ENCODE measurements around the gene PLD4. TPM values are rescaled to one million over a fixed set of nuclear protein-coding genes. Genes with fewer than 3 reads are reported as not detected.

PLD4 gene
- total RNA-seq, 6 experiments from 2014 or later: 0.12 to 0.49 (median 0.33) TPM; not detected in 2

DNA sequence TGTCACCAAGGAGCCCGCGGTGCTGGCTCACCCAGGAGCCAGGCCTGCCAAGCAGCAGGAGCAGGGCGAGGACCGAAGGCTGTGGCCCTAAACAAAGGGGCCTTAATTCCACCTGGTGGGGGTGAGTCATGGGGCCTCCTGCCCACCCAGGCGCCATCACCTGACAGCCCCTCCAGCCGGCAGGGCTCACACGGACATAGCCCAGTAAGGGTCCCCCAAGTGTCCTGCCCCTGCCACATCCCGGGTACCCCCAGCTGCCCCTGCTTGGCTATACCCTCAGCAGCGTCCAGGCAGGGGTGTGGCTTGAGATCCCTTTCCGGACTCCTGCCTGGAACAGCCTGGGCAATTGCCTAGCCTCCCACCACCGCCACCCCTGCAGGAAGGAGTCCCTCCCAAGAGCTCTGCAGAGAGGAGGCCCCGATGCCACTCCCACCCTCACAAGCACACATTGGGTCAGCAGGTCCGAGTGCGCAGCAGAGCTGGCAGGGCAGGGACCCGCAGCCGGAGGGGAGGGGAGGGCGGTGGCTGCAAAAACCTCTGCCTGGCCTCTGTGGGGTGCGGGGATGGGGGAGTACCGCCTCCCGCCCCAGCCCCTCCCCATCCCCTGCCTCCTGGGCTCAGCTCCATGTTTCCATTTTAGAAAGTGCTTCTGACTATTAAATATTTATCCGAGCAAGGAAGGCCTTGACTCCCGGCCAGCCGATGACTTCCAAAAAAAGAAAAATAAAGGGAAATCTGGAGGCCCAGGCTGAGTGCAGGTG lies 48.9 kb downstream of the PLD4 start:
- Histone ChIP-seq H3K27ac (no peak overlapping the region), H3K27me3 (no peaks in the 10 kb centered on the region), H3K36me3 (no peaks in the 10 kb centered on the region), H3K4me1 (peaks cover 0 to 23% (median 1%) of the 10 kb centered on the region in 4 donors), H3K9me3 (no peaks in the 10 kb centered on the region), H3K4me3 (no peak overlapping the region)
- WGBS (ENCODE audit: insufficient coverage, low coverage, low lambda C conversion rate, missing lambda C conversion rate): 25% methylated on average over 3 of the region's 23 CpGs
- ATAC-seq (no peak), DNase-seq (peak; percentile 37 to 56 (median 40))
- TF ChIP-seq, protein P1, sequence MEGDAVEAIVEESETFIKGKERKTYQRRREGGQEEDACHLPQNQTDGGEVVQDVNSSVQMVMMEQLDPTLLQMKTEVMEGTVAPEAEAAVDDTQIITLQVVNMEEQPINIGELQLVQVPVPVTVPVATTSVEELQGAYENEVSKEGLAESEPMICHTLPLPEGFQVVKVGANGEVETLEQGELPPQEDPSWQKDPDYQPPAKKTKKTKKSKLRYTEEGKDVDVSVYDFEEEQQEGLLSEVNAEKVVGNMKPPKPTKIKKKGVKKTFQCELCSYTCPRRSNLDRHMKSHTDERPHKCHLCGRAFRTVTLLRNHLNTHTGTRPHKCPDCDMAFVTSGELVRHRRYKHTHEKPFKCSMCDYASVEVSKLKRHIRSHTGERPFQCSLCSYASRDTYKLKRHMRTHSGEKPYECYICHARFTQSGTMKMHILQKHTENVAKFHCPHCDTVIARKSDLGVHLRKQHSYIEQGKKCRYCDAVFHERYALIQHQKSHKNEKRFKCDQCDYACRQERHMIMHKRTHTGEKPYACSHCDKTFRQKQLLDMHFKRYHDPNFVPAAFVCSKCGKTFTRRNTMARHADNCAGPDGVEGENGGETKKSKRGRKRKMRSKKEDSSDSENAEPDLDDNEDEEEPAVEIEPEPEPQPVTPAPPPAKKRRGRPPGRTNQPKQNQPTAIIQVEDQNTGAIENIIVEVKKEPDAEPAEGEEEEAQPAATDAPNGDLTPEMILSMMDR (IDR thresholded peaks at IDR 0.05): no peak
- TF ChIP-seq POLR2A (IDR thresholded peaks at IDR 0.05): no peak
- intact Hi-C loops (cut with DNase I): no loop called here

DNA sequence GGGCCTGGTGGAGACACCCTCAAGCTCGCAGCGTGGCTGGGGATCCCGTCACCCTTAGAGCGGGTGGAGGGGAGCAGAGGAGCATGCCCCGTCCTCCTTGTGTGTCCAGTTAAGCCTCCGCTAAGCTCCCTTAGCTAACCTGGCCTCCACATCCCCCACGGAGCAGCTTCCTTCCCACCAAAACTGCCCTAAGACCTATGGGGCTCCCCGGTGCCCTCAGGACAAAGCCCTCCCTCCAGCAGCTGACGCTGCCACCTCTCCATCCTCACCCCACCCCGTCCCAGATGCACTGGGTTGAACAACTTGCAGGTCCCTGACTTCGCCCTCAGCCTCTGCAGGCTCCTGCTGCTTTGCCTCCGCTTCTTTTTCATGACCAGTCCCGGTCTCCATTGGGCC lies 49.5 kb downstream of the PLD4 start:
- Histone ChIP-seq H3K27ac (no peak overlapping the region), H3K4me1 (peaks cover 0 to 23% (median 1%) of the 10 kb centered on the region in 4 donors), H3K27me3 (no peaks in the 10 kb centered on the region), H3K9me3 (no peaks in the 10 kb centered on the region), H3K4me3 (no peak overlapping the region), H3K36me3 (no peaks in the 10 kb centered on the region)
- WGBS (ENCODE audit: insufficient coverage, low coverage, low lambda C conversion rate, missing lambda C conversion rate): 81% methylated on average over 5 of the region's 13 CpGs
- intact Hi-C loops (cut with DNase I): no loop called here
- TF ChIP-seq, protein P1 (IDR thresholded peaks at IDR 0.05): no peak
- TF ChIP-seq POLR2A (IDR thresholded peaks at IDR 0.05): no peak
- ATAC-seq (no peak), DNase-seq (peak in 2 of 3 donors; percentile 13 to 37)

DNA sequence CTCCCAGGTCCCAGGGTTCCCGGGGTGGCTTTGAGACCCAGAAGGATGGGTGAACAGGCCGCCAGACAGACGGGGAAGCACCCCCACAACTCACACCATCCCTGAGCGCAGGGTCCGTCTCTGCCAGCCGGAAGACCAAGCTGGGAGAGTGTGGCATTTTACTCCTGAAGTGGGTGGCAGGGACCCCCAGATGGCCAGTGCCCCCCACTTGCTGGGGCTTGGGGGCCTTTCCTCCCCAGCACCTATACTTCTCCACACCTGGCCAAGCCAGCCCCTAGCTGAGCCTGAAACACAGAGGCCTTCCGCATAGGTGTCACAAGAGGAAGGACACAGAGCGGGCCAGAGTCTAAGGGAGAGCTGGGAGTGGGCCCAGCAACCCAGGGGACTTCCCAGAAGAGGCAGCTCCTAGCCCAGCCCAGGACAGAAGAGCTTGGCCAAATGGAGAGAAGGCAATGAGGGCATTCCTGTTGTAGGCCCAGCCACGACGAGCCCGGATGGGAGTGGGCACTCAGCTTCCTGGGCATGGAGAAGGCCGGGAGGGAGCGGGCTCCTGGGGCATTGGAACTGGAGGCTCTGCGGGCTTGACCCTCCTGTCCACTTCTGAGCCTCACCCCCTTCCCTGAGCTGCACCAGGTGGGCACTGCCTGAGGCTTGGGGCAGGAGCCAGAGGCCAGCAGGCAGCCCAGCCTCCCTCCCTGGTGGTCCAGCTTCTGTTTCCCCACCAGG lies 50.1 kb downstream of the PLD4 start:
- intact Hi-C loops (cut with DNase I): loop anchor here (5.0 kb wide), 1 partner anchor 67 kb away; no protein-coding TSS in a partner anchor
- Histone ChIP-seq H3K27me3 (no peaks in the 10 kb centered on the region), H3K9me3 (no peaks in the 10 kb centered on the region), H3K36me3 (no peaks in the 10 kb centered on the region), H3K27ac (no peak overlapping the region), H3K4me3 (no peak overlapping the region), H3K4me1 (peaks cover 0 to 23% (median 1%) of the 10 kb centered on the region in 4 donors)
- DNase-seq: peak; percentile 18 to 46 (median 35)
- ATAC-seq: no peak
- 60% methylated on average over 1 of the region's 14 CpGs for WGBS (ENCODE audit: insufficient coverage, low coverage, low lambda C conversion rate, missing lambda C conversion rate)
- TF ChIP-seq, protein P1 (IDR thresholded peaks at IDR 0.05): no peak
- TF ChIP-seq POLR2A (IDR thresholded peaks at IDR 0.05): no peak

- Histone ChIP-seq H3K27ac (no peak overlapping the region), H3K4me1 (peaks cover 0 to 23% (median 1%) of the 10 kb centered on the region in 4 donors), H3K36me3 (no peaks in the 10 kb centered on the region), H3K4me3 (no peak overlapping the region), H3K27me3 (no peaks in the 10 kb centered on the region), H3K9me3 (no peaks in the 10 kb centered on the region)
- intact Hi-C loops (cut with DNase I): loop anchor here (5.0 kb wide), 1 partner anchor 67 kb away; no protein-coding TSS in a partner anchor
- 19% methylated on average over 6 of the region's 21 CpGs for WGBS (ENCODE audit: insufficient coverage, low coverage, low lambda C conversion rate, missing lambda C conversion rate)
- peak in 1 of 3 donors; percentile 40 for DNase-seq
- no peak for TF ChIP-seq POLR2A (IDR thresholded peaks at IDR 0.05)
- TF ChIP-seq, protein P1 (IDR thresholded peaks at IDR 0.05): no peak
- no peak for ATAC-seq
Observed at GRCh38 chr14:104975481-104976197, 51.0 kb downstream of the PLD4 start.
